HAP-1 (cell line): ENCODE data around the gene RPS2.

Source experiments
- DNase-seq, 2 experiments: peaks; one replicate each; pipeline ENCODE4 v3.0.0-alpha.2; 2016 to 2020; ENCODE audit warnings: low spot score in 2 of 2
- H3K27me3 ChIP-seq: fragments of 250-450 bp; sonication (Bioruptor Pico); 2 replicates; pipeline ENCODE4 v1.5.1; 2020; ENCODE audit warnings: low read depth, mild to moderate bottlenecking, moderate library complexity
- H3K36me3 ChIP-seq: fragments of 250-450 bp; sonication (Bioruptor Pico); replicated peaks from 2 replicates; pipeline ENCODE4 v1.5.1; 2020; ENCODE audit warnings: mild to moderate bottlenecking
- H3K4me1 ChIP-seq: fragments of 250-450 bp; sonication (Bioruptor Pico); 2 replicates; pipeline ENCODE4 v1.5.1; 2020; ENCODE audit warnings: mild to moderate bottlenecking
- H3K4me3 ChIP-seq: fragments of 250-450 bp; sonication (Bioruptor Pico); 2 replicates; pipeline ENCODE4 v1.5.1; 2020; ENCODE audit warnings: mild to moderate bottlenecking, moderate library complexity
- H3K9me3 ChIP-seq: fragments of 250-450 bp; sonication (Bioruptor Pico); 2 replicates; pipeline ENCODE4 v1.5.1; 2020; ENCODE audit warnings: mild to moderate bottlenecking, moderate library complexity
- in situ Hi-C: fragments of 300-500 bp; cut with MboI; formaldehyde crosslinking; loops from 3 replicates; pipeline ENCODE4 v1.14.3; 2020; ENCODE audit warnings: low sequenced_read_pairs, inconsistent platforms, mixed read lengths

RPS2 gene

GRCh38 chr16:1991948-1992703 lies 27.5 kb upstream of the RPS2 start:
- no peaks in the 10 kb centered on the region for H3K4me1 ChIP-seq
- DNase-seq, result peak in 1 of 2 experiments; percentile 94
- peaks cover 7% of the 10 kb centered on the region for H3K36me3 ChIP-seq
- no peak overlapping the region for H3K4me3 ChIP-seq
- no peaks in the 10 kb centered on the region for H3K27me3 ChIP-seq
- in situ Hi-C loops, result loop anchor here (25.0 kb wide), 1 partner anchor 520 kb away; the partner anchor contains the start of genes AMDHD2 and ATP6V0C
- H3K9me3 ChIP-seq, result no peaks in the 10 kb centered on the region

- Histone ChIP-seq H3K4me3 (no peak overlapping the region), H3K9me3 (no peaks in the 10 kb centered on the region), H3K4me1 (no peaks in the 10 kb centered on the region), H3K27me3 (no peaks in the 10 kb centered on the region), H3K36me3 (peaks cover 4% of the 10 kb centered on the region)
- no peak for DNase-seq
- in situ Hi-C loops, result loop anchor here (25.0 kb wide), 1 partner anchor 521 kb away; the partner anchor contains the start of genes AMDHD2 and ATP6V0C
Measured at GRCh38 chr16:1991588-1991947, 26.9 kb upstream of the RPS2 start.

GRCh38 chr16:1991135-1991551 lies 26.5 kb upstream of the RPS2 start:
- H3K4me3 ChIP-seq, result no peak overlapping the region
- peaks cover 7% of the 10 kb centered on the region for H3K36me3 ChIP-seq
- no peaks in the 10 kb centered on the region for H3K27me3 ChIP-seq
- in situ Hi-C loops, result loop anchor here (25.0 kb wide), 1 partner anchor 521 kb away; the partner anchor contains the start of genes AMDHD2 and ATP6V0C
- no peak for DNase-seq
- H3K4me1 ChIP-seq, result no peaks in the 10 kb centered on the region
- H3K9me3 ChIP-seq, result no peaks in the 10 kb centered on the region

GRCh38 chr16:1990351-1991134 lies 25.9 kb upstream of the RPS2 start:
- Histone ChIP-seq H3K27me3 (no peaks in the 10 kb centered on the region), H3K36me3 (peaks cover 13% of the 10 kb centered on the region), H3K4me3 (peak overlapping the region; percentile 40), H3K9me3 (no peaks in the 10 kb centered on the region), H3K4me1 (no peaks in the 10 kb centered on the region)
- in situ Hi-C loops, result loop anchor here (25.0 kb wide), 1 partner anchor 522 kb away; the partner anchor contains the start of genes AMDHD2 and ATP6V0C
- peak in 1 of 2 experiments; percentile 76 for DNase-seq

GRCh38 chr16:1990101-1990350 lies 25.4 kb upstream of the RPS2 start:
- Histone ChIP-seq H3K4me1 (peaks cover 4% of the 10 kb centered on the region), H3K9me3 (no peaks in the 10 kb centered on the region), H3K27me3 (no peaks in the 10 kb centered on the region), H3K4me3 (peak overlapping the region; percentile 40), H3K36me3 (peaks cover 15% of the 10 kb centered on the region)
- in situ Hi-C loops, result loop anchor here (25.0 kb wide), 1 partner anchor 522 kb away; the partner anchor contains the start of genes AMDHD2 and ATP6V0C
- no peak for DNase-seq

- H3K4me3 ChIP-seq, result peak within 1 kb of the TSS; percentile 40
Measured at GRCh38 chr16:1989209-1990100, 24.8 kb upstream of the RPS2 start, which contains the start of gene SYNGR3. Gene SYNGR3 (plus strand): TSS chr16:1989970. CDS start chr16:1990103, 133 bp downstream.

GRCh38 chr16:1987198-1987597 lies 22.6 kb upstream of the RPS2 start:
- no peak for DNase-seq
- Histone ChIP-seq H3K9me3 (no peaks in the 10 kb centered on the region), H3K36me3 (peaks cover 15% of the 10 kb centered on the region), H3K27me3 (no peaks in the 10 kb centered on the region), H3K4me1 (peaks cover 6% of the 10 kb centered on the region), H3K4me3 (no peak overlapping the region)
- in situ Hi-C loops, result loop anchor here (25.0 kb wide), 1 partner anchor 525 kb away; the partner anchor contains the start of genes AMDHD2 and ATP6V0C

More at GRCh38 chr16:1989209-1990100, 24.8 kb upstream of the RPS2 start, which contains the start of gene SYNGR3:
- Histone ChIP-seq H3K27me3 (no peaks in the 10 kb centered on the region), H3K4me1 (peaks cover 6% of the 10 kb centered on the region), H3K36me3 (peaks cover 15% of the 10 kb centered on the region), H3K9me3 (no peaks in the 10 kb centered on the region)
- peak in 1 of 2 experiments; percentile 57 for DNase-seq
- in situ Hi-C loops, result loop anchor here (25.0 kb wide), 1 partner anchor 523 kb away; the partner anchor contains the start of genes AMDHD2 and ATP6V0C

- in situ Hi-C loops, result loop anchor here (25.0 kb wide), 1 partner anchor 527 kb away; the partner anchor contains the start of genes AMDHD2 and ATP6V0C
- Histone ChIP-seq H3K4me3 (peak overlapping the region; percentile 72), H3K36me3 (peaks cover 15% of the 10 kb centered on the region), H3K4me1 (peaks cover 6% of the 10 kb centered on the region), H3K27me3 (peaks cover 9% of the 10 kb centered on the region), H3K9me3 (no peaks in the 10 kb centered on the region)
- no peak for DNase-seq
Measured at GRCh38 chr16:1985466-1986150, 21.0 kb upstream of the RPS2 start.

GRCh38 chr16:1984347-1985225 lies 20.0 kb upstream of the RPS2 start:
- no peaks in the 10 kb centered on the region for H3K9me3 ChIP-seq

GRCh38 chr16:1983544-1984346 lies 19.1 kb upstream of the RPS2 start, which contains the start of gene GFER:
Gene GFER (plus strand): TSS chr16:1984193. CDS start chr16:1984219, 26 bp downstream.
- in situ Hi-C loops, result loop anchor here (25.0 kb wide), 1 partner anchor 529 kb away; the partner anchor contains the start of genes AMDHD2 and ATP6V0C
- no peaks in the 10 kb centered on the region for H3K9me3 ChIP-seq
- H3K4me1 ChIP-seq, result peaks cover 6% of the 10 kb centered on the region
- peaks cover 17% of the 10 kb centered on the region for H3K36me3 ChIP-seq
- peaks cover 12% of the 10 kb centered on the region for H3K27me3 ChIP-seq
- H3K4me3 ChIP-seq, result peak within 1 kb of the TSS; percentile 72
- DNase-seq, result peak; percentile 86 to 94

More at GRCh38 chr16:1984347-1985225, 20.0 kb upstream of the RPS2 start:
- in situ Hi-C loops, result loop anchor here (25.0 kb wide), 1 partner anchor 528 kb away; the partner anchor contains the start of genes AMDHD2 and ATP6V0C
- Histone ChIP-seq H3K4me1 (peaks cover 6% of the 10 kb centered on the region), H3K27me3 (peaks cover 12% of the 10 kb centered on the region), H3K36me3 (peaks cover 15% of the 10 kb centered on the region), H3K4me3 (peak overlapping the region; percentile 72)
- DNase-seq, result no peak

- H3K36me3 ChIP-seq, result peaks cover 24% of the 10 kb centered on the region
- in situ Hi-C loops, result loop anchor here (25.0 kb wide), 1 partner anchor 529 kb away; the partner anchor contains the start of genes AMDHD2 and ATP6V0C
- H3K9me3 ChIP-seq, result no peaks in the 10 kb centered on the region
- DNase-seq, result no peak
- H3K4me3 ChIP-seq, result peak overlapping the region; percentile 72
- peaks cover 12% of the 10 kb centered on the region for H3K27me3 ChIP-seq
- H3K4me1 ChIP-seq, result peaks cover 6% of the 10 kb centered on the region
Measured at GRCh38 chr16:1982991-1983543, 18.4 kb upstream of the RPS2 start.
